OCI-LY1 (cell line): ENCODE measurements around the gene TMEM185A.
"Not testable (repeated sequence)": the region's sequence is repeated elsewhere in the genome, so short reads cannot be mapped to it uniquely, and the experiment has no call there.

Experiments
- H2AFZ ChIP-seq: fragments of 200-600 bp; sonication (generic), shearing (Covaris generic); 2 replicates; pipeline ENCODE4 v1.6.0; 2014; ENCODE audit warnings: antibody characterized with exemption, mild to moderate bottlenecking, low read length
- H3F3A ChIP-seq: fragments of 200-600 bp; sonication (generic), shearing (Covaris generic); 2 replicates; pipeline ENCODE4 v1.6.0; 2014; ENCODE audit warnings: mild to moderate bottlenecking, antibody characterized with exemption, low read length, moderate library complexity; ENCODE audit not compliant: insufficient read depth
- H3K27ac ChIP-seq: fragments of 200-600 bp; sonication (generic); 2 replicates; pipeline ENCODE4 v1.5.1; 2014; ENCODE audit warnings: low read length, mixed run types, mild to moderate bottlenecking, low read depth; ENCODE audit not compliant: poor library complexity, severe bottlenecking
- H3K27me3 ChIP-seq: fragments of 200-600 bp; sonication (generic); 2 replicates; pipeline ENCODE4 v1.6.0; 2014; ENCODE audit warnings: antibody characterized with exemption, mild to moderate bottlenecking, low read length, moderate library complexity; ENCODE audit not compliant: insufficient read depth
- H3K36me3 ChIP-seq: fragments of 200-600 bp; sonication (generic); 2 replicates; pipeline ENCODE4 v1.6.1; 2014; ENCODE audit warnings: mild to moderate bottlenecking, antibody characterized with exemption, low read length, moderate library complexity, mixed read lengths; ENCODE audit not compliant: insufficient read depth
- H3K4me1 ChIP-seq: fragments of 200-600 bp; sonication (generic); 2 replicates; pipeline ENCODE4 v1.5.1; 2014; ENCODE audit warnings: mild to moderate bottlenecking, low read length, moderate library complexity; ENCODE audit not compliant: insufficient read depth, severe bottlenecking
- H3K4me2 ChIP-seq: fragments of 200-600 bp; sonication (generic), shearing (Covaris generic); 2 replicates; pipeline ENCODE4 v1.6.1; 2014; ENCODE audit warnings: low read length
- H3K4me3 ChIP-seq: fragments of 200-600 bp; sonication (generic); 2 replicates; pipeline ENCODE4 v1.5.1; 2014; ENCODE audit warnings: low read length, low read depth, mild to moderate bottlenecking, mixed read lengths; ENCODE audit not compliant: poor library complexity, severe bottlenecking
- H3K79me2 ChIP-seq: fragments of 200-600 bp; shearing (Covaris generic); 2 replicates; pipeline ENCODE4 v1.6.1; 2016; ENCODE audit warnings: mixed run types, low read length, mixed read lengths; ENCODE audit not compliant: insufficient read depth
- H3K9ac ChIP-seq: fragments of 200-600 bp; sonication (generic), shearing (Covaris generic); 2 replicates; pipeline ENCODE4 v1.6.1; 2014; ENCODE audit warnings: mild to moderate bottlenecking, low read length, mixed read lengths
- H3K9me2 ChIP-seq: fragments of 200-600 bp; sonication (generic), shearing (Covaris generic); 2 replicates; pipeline ENCODE4 v1.6.1; 2014; ENCODE audit warnings: low read depth, mild to moderate bottlenecking, low read length, mixed read lengths
- H3K9me3 ChIP-seq: fragments of 200-600 bp; shearing (Covaris generic); 2 replicates; pipeline ENCODE4 v1.6.1; 2014; ENCODE audit warnings: low read length, mixed read lengths
- H4K20me1 ChIP-seq: fragments of 200-600 bp; sonication (generic), shearing (Covaris generic); 2 replicates; pipeline ENCODE4 v1.6.0; 2016; ENCODE audit warnings: mild to moderate bottlenecking, low read length; ENCODE audit not compliant: insufficient read depth
- EZH2 ChIP-seq: fragments of 200-600 bp; sonication (generic), shearing (Covaris generic); IDR thresholded peaks from 2 replicates; pipeline ENCODE4 v1.8.0; 2017; ENCODE audit warnings: borderline replicate concordance, mixed run types, mild to moderate bottlenecking, antibody characterized with exemption, low read length, moderate library complexity, mixed read lengths
- TF ChIP-seq, protein P1 (sequence below): fragments of 200-600 bp; sonication (generic), shearing (Covaris generic); IDR thresholded peaks from 2 replicates; pipeline ENCODE4 v1.5.1; 2017; ENCODE audit warnings: mild to moderate bottlenecking, antibody characterized with exemption, low read length, moderate library complexity, mixed read lengths

The TMEM185A gene

DNA sequence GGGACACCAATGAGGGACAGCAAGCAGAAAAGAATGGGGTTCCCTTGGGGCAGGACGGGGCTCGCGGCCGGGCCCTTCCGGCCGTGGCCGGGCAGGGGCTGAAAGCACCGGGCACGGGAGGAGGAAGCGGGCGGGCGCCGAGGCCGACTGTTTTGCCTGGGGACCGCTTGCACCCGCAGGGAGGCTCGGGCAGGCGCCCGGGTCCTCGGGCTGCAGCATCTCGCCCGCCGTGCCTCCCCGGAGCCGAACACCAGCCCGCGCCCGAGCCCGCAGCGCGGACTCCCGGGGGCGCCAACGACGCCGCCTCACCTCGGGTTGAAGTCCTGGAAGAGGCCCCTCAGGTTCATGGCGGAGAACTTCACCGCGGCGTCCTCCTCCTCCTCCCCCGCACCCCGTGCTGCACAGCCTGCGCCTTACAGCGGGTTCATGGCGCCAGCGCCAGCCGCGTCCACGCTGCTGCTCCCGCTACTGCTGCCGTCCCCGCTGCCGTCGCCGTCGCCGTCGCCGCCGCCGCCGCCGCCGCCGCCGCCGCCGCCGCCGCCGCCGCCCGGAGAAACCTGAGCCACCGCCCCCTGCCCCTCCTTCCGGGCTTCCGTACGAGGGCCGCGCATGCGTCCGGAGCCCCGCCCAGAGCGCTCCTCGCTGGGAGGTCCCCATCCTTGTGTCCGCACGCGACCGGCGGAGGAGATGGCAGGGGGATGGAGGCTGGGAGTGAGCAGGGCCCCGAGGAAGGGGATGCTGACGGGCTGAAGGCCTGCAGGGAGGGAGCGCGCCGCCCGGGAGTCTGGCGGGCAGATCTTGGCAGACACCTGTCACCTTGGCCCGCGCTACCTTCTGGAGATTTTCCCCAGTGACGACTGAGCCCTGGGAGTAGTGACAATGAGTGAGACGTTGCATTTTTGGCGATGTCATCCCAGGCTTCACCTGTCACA lies at the start of gene TMEM185A:
Gene TMEM185A (minus strand): TSS at position 559 of the 932 bp plus-strand sequence. CDS start 212 bp downstream, at position 347.
- Histone ChIP-seq H2AFZ (no peak within 1 kb of the TSS), H3K4me1 (peaks cover 13% of the 10 kb centered on the region), H3K4me3 (peak within 1 kb of the TSS; percentile 83), H3F3A (no peaks in the 10 kb centered on the region), H3K9ac (peak within 1 kb of the TSS; percentile 72), H3K27me3 (no peaks in the 10 kb centered on the region), H3K36me3 (no peaks in the 10 kb centered on the region), H3K27ac (no peak within 1 kb of the TSS), H3K79me2 (no peaks in the 10 kb centered on the region), H3K9me2 (no peaks in the 10 kb centered on the region), H3K9me3 (no peaks in the 10 kb centered on the region), H4K20me1 (no peaks in the 10 kb centered on the region), H3K4me2 (peak within 1 kb of the TSS; percentile 83)
- no peak for TF ChIP-seq EZH2
- TF ChIP-seq, protein P1, sequence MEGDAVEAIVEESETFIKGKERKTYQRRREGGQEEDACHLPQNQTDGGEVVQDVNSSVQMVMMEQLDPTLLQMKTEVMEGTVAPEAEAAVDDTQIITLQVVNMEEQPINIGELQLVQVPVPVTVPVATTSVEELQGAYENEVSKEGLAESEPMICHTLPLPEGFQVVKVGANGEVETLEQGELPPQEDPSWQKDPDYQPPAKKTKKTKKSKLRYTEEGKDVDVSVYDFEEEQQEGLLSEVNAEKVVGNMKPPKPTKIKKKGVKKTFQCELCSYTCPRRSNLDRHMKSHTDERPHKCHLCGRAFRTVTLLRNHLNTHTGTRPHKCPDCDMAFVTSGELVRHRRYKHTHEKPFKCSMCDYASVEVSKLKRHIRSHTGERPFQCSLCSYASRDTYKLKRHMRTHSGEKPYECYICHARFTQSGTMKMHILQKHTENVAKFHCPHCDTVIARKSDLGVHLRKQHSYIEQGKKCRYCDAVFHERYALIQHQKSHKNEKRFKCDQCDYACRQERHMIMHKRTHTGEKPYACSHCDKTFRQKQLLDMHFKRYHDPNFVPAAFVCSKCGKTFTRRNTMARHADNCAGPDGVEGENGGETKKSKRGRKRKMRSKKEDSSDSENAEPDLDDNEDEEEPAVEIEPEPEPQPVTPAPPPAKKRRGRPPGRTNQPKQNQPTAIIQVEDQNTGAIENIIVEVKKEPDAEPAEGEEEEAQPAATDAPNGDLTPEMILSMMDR: no peak

DNA sequence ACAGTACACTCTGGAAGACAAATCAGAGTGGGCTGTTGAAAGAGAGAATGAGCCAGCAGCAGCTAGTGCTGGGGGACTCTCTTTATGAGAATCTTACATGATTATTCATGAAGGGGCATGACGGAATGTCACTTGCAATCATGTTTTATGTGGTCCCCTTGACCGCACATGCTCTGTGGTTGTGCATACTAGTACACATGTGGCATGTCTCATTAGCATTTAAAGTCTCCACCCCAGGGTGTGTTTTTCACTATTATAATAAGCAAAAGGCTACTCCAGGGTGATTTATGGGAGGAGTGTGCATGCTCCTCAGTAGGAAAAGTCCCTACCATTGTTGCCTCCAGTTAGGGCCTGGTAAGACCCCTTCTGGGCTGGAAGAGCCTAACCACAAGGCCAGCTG lies 49.6 kb upstream of the TMEM185A start:
- no peak overlapping the region for H3K27ac ChIP-seq
- no peaks in the 10 kb centered on the region for H3K36me3 ChIP-seq
- no peaks in the 10 kb centered on the region for H4K20me1 ChIP-seq

DNA sequence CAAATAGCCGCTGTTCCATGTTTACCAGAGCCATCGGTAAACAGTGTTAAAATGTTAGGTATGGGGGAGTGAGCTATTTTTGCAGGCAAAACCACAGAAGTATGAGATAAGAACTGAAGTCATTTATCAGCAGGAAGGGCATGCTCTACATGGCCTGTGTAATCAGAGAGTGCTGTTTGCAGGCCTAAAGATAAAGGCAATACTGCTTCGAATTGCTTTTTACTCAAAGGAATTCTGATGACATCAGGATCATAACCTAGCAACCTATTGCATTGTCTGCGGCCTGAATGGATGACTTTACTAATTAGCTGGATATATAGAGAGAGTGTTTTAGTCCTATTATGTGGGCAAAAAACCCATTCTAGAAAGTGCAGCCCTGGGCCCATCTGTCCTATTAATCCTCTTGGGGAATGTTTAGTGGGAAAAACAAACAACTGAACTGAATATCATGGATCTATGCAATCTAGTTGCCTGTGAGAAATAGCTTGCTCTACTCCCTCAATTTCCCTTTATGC lies 47.6 kb upstream of the TMEM185A start:
- H4K20me1 ChIP-seq, H3K9ac ChIP-seq, H3K79me2 ChIP-seq, H3K4me3 ChIP-seq, H3K4me1 ChIP-seq, H3K36me3 ChIP-seq, H3K9me3 ChIP-seq, H3K9me2 ChIP-seq, H3F3A ChIP-seq, H3K27ac ChIP-seq, H3K27me3 ChIP-seq, H3K4me2 ChIP-seq, H2AFZ ChIP-seq: not testable (repeated sequence)

More for the DNA sequence above, 49.6 kb upstream of the TMEM185A start:
- Histone ChIP-seq H3K27me3 (no peaks in the 10 kb centered on the region), H3K4me2 (no peak overlapping the region), H3K4me3 (no peak overlapping the region), H3F3A (no peaks in the 10 kb centered on the region), H3K4me1 (no peaks in the 10 kb centered on the region), H3K79me2 (no peaks in the 10 kb centered on the region), H3K9ac (no peak overlapping the region), H3K9me3 (no peaks in the 10 kb centered on the region), H3K9me2 (no peaks in the 10 kb centered on the region), H2AFZ (no peak overlapping the region)
- no peak for TF ChIP-seq EZH2
- TF ChIP-seq, protein P1: no peak

DNA sequence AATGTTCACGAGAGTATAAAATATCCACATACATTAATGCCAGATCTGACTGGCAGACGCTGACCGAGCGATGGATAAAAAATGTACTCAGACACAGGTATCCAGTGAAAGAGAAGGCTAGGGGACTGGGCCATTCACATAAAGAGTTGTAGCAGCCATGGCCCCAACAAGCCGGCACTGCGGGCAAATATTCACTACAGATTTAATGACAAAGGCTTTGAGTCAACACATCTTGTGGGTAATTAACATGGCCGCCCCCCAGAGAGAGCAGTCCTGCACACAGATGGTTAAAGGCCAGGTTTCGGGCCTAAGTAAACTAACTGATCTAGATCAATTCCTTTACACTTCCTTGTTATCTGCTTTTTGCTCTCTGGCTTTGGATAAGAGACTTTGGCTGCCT lies 44.0 kb upstream of the TMEM185A start:
- not testable (repeated sequence) for H3K9me2 ChIP-seq, H3K79me2 ChIP-seq, H3K36me3 ChIP-seq, H3K27ac ChIP-seq, H3K4me2 ChIP-seq, H3K9ac ChIP-seq, H4K20me1 ChIP-seq, H3K4me1 ChIP-seq, H3K27me3 ChIP-seq, H3K4me3 ChIP-seq, H3K9me3 ChIP-seq, H2AFZ ChIP-seq, H3F3A ChIP-seq

DNA sequence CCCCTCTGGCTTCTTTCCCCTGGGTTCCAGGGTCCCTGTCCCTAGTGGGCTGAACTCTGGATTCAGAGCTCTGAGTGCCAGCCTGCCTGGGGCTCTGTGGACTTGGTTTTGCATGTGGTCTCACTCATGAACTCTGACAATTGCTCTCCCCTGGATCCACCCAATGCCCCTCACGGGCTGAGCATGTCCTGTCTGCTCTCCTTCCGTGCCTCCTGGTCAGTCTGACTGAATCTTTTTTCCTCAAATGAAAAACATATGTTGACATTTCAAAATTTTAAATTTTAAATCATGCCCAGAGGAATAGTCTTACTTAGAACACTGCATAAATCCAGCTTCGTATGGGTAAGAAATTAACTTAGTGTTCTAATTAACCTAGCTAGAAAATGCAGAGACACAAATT lies 43.5 kb upstream of the TMEM185A start:
- not testable (repeated sequence) for H3K9ac ChIP-seq, H2AFZ ChIP-seq, H3K27me3 ChIP-seq, H3K4me1 ChIP-seq, H4K20me1 ChIP-seq, H3K9me3 ChIP-seq, H3K4me2 ChIP-seq, H3F3A ChIP-seq, H3K9me2 ChIP-seq, H3K79me2 ChIP-seq, H3K36me3 ChIP-seq, H3K4me3 ChIP-seq, H3K27ac ChIP-seq

DNA sequence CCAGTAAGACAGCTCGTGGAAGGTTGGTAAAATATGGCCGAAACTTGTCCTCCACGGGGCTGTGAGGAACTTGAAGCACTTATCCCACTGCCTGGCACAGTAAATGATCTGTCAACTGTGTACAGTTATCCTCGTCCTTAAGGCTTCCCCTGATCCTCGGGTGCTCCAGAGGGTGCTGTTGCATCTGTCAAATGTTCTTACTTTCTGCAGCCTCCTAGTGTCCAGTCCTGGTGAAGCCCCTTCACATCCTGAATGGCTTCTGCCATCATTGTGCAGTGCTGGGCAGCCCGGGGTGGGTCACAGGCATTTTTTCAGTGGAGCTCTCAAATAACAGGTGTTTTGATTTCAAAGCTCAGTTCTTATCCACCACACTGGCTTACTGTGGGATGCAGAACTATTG lies 29.0 kb upstream of the TMEM185A start:
- H4K20me1 ChIP-seq, H3K79me2 ChIP-seq, H3K9me3 ChIP-seq, H3K27me3 ChIP-seq, H3F3A ChIP-seq, H3K4me2 ChIP-seq, H3K9ac ChIP-seq, H3K4me3 ChIP-seq, H3K4me1 ChIP-seq, H3K36me3 ChIP-seq, H3K9me2 ChIP-seq, H3K27ac ChIP-seq, H2AFZ ChIP-seq: not testable (repeated sequence)
